ENCODE data around the gene PRKAR1B.

DNA sequence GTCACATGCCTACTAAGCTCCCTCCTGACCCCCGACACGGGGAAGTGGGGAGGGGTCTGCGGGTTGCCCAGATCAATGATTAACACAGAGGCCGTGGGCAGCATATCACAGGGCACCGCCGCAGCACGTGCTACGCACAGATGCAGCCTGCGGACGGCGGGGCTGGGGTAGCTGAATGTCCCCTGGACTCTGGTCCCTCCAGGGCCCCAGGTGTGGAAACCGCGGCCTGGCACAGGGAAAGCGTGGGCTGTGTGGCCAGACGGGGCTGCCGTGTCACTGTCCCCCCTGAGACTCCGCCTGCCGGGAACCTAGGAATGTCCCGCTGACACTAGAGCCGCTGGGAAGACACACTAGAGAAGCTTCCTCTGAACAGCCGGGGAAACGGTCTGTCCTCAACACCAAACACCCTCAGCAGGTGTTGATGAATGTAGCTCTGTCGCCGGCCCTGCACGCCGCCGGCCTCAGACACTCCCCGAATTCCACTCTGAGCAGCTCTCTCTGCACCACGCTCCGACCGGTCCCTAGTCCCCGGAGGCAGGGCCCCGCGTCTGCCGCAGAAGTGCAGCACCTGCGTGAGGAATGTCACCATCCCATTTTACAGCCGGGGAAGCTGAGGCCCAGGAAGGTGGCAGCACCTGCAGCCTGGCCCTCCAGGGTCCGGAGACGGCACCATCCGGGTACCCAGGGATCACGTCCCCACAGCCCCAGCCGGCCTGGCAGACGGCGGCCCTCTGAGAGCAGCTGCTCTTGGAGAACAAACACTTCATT is 174.0 kb downstream of the PRKAR1B start:
- TF ChIP-seq, protein P1, sequence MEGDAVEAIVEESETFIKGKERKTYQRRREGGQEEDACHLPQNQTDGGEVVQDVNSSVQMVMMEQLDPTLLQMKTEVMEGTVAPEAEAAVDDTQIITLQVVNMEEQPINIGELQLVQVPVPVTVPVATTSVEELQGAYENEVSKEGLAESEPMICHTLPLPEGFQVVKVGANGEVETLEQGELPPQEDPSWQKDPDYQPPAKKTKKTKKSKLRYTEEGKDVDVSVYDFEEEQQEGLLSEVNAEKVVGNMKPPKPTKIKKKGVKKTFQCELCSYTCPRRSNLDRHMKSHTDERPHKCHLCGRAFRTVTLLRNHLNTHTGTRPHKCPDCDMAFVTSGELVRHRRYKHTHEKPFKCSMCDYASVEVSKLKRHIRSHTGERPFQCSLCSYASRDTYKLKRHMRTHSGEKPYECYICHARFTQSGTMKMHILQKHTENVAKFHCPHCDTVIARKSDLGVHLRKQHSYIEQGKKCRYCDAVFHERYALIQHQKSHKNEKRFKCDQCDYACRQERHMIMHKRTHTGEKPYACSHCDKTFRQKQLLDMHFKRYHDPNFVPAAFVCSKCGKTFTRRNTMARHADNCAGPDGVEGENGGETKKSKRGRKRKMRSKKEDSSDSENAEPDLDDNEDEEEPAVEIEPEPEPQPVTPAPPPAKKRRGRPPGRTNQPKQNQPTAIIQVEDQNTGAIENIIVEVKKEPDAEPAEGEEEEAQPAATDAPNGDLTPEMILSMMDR (conservative IDR thresholded peaks at IDR 0.05; ENCODE audit: low read length) = no peak
- TF ChIP-seq EZH2phosphoT487 (IDR thresholded peaks at IDR 0.05; ENCODE audit: borderline replicate concordance, low read depth, low read length) = no peak
